SH-SY5Y (cell line): ENCODE data around the gene PDE4D.

Experiments
- GATA2 ChIP-seq: IDR thresholded peaks from 2 replicates; pipeline ENCODE4 v1.6.1; 2011; ENCODE audit warnings: mild to moderate bottlenecking, low read depth, low read length
- GATA3 ChIP-seq: IDR thresholded peaks from 2 replicates; pipeline ENCODE4 v1.6.1; 2011; ENCODE audit warnings: low read depth, mild to moderate bottlenecking, low read length, moderate library complexity

PDE4D gene

DNA sequence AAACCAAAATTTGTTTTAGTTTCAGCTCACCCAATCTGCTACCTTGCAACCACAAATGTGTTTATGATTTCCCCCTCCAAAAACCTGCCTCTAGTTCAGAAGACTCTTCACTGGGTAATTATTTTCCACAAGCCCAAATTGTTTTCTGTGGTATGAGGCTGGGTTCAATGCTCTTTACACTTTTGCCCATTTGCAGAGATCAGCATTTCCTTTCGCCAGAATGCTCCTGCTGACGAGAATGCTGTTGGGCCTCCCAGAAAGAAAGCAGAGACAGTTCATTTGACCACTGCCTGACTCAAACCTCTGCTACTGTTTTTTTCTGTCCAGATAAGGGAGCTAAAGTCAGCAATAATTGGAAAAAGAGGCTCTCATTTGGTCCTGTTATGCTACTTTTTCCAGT, 427.3 kb downstream of the PDE4D start:
- TF ChIP-seq GATA2 (no peak), GATA3 (no peak)

DNA sequence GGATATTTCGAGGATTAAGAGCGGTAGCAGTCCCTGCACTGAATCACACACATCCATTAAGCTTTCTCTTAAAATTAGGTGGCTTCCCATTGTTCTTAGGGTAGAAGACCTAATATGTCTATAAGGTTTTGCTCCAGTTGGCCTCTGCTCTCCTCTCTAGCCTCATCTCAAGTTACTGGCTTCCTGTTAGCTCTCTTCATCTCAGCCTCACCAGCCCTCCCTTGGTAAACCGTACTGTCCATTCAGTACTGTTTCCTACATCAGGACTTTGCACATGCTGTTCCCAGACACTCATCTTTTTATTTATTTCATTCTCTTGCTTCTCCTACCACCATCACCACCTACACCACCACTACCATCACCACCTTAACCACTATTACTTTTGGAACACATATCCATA, 428.6 kb downstream of the PDE4D start:
- TF ChIP-seq GATA2 (no peak), GATA3 (no peak)

DNA sequence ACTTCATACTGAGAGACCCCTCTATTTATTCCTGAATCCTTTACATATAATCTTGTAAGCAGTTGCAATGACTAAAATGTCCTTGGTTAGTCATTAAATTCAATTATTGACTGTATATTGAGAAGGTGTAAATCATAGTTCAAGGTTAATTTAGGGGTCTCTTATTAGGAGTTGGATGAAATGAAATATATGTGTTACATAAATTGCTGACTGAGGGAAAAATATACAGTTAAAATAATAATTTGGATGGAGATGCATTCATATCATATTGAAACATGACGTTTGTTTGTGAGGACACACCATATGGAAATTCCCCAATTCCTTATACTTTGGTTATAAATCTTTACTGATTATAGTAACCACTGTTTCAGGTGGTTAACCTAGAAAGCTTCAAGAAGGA, 430.6 kb downstream of the PDE4D start:
- no peak for TF ChIP-seq GATA2
- TF ChIP-seq GATA3, result no peak

DNA sequence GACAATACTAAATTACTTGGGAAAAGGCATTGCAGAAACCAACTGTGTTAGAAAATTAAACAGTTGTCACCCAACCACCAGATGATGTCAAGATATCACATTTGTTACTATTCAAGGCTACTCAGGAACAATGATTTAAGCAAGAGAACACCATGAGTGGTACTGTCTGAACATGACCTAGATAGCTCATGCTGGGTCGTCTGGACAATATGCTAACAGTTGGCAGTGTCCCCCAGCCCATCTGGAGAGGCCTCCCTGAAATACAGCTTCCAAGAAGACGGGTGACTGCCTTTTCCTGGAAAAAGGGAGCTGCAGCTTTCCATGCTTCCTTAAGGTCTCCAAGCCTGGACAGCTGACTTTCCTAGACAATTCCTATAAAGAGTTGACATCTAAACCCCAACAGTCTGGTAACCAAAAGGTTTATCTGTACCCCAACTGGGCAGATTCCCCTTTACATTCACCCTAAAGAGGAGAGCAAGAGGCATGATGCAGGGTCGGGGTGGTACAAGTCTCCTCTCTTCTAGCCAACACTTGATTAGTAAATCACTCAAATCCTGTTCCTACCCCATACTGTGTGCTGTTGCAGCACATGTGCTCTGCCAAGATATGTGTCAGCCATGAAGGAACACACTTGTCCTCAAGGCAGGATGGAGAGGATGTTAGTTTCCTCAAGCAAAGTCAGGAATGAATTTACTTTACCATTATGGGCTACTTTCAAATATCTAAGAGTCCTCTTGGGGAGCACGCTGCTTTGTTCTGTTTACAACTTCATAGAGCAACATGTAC, 433.0 kb downstream of the PDE4D start:
- no peak for TF ChIP-seq GATA2
- no peak for TF ChIP-seq GATA3

DNA sequence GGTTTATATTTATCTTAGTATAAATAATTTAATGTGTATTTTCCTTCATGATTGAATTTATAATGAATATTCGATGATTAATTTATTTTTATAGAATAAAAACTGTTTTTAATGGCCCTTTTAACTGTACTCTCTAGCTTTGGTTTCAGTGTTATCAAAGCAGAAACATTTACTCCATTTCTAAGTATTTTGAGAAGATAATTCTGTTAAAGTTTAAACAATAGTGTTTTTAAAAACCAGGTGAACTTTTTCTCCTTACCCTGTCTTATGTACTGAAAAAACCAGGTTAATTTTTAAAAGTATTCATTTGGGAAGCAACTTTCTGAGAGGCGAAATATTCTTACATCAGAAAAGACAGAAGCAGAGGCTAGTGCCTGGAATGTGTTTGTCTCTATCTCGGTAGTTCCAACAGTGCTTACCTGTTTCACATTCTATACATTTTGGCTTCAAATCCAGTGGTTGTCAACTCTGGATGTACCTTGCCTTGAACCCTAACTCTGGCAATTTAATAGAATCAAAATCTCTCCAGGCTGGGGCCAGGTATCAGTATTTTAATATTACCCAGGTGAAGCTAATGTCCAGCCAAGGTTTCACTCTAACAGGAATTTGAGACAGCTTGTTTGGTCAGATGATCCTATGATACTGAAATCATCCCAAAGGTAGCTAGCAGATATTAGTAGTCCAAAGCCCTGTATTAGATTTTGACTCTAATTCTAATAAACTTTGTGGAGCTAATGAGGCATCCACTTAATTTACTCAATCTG, 434.4 kb downstream of the PDE4D start:
- TF ChIP-seq GATA2, result no peak
- no peak for TF ChIP-seq GATA3

DNA sequence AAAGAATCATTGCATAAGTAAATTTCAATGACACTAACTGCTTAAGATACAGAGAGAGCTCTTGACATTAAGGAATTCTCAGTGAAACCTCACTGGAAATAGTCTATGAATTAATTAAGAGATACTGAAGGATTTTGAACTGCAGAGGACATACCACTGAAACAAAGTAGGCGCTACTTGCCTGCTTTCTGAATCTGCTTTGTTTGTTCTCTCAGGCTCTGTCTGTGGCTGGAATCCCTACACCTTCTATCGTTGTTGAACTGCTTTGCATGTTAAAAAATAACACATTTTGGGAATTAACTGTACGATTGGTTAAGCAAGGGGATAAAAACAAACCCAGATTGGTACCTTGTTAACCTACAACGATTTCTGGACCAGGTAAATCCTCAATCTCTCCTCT, 435.2 kb downstream of the PDE4D start:
- TF ChIP-seq GATA2 (no peak), GATA3 (no peak)

DNA sequence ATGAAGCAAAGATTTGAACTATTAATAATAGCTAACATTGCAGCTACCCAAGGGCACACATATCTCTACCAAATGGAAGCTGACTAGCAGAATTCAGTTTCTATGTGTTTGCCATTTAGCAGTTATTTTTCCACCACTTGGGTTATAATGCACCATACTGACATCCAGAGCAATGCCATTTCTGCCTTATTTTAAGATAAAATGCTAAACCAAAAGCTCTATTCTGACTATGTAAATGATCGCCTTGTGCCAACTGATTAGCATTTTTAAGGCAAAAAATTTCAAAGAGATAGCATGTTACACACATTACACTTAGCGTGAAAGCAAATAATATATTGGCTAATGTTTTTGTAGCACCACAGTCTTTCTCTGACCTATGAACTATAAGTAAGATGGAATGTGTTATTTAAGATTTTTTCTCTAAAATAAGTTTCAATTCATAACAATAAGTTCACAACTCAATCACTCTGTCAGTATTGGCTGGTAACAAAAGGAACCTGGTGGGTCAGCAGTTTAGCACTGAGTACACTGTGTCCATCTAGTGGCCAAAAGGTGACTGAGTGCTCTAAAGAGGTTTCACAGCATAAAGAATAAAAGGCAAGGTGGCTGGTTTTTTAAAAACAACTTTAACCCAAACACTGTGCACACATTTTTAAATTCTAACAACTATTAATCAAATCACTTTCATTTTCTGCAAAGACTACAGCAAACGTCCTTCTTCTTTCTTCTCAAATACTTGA, 443.5 kb downstream of the PDE4D start:
- TF ChIP-seq GATA2 (no peak), GATA3 (no peak)

DNA sequence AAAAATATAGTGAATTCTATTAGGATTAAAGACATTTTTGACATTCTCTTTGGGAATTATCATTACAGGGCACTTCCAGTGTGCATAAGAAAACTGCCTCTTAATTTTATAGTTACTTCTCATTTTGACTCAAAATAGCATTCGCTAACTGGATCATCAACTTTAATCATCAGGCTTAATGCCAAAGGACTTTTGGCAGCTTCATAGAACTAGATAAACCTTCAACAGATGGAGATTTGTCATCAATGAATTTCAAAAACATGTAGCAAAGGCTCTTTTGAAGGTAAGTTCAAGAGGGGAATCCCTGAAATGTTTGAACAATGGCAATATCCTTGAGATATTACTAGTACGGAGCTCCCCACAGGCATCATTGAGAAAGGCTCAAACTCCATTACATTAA, 447.2 kb downstream of the PDE4D start:
- TF ChIP-seq GATA2 (no peak), GATA3 (no peak)

DNA sequence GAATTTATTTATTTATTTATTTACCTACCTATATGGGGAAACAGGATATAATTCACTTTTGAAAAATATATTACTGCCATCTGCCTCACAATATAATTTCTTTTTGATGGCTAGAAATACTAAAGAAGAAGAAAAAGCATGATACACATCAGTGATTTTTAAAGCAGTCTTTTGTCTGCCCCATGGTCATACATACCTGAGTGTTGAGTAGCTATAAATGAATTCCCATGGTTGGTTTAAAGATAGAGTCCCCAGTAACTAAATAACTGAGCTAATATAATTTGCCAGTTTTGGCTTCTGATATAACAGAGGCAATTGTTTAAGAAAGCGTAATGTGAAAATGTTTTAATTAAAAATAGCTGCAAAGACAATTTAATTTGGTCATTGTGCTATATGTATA, 447.8 kb downstream of the PDE4D start:
- TF ChIP-seq GATA2 (no peak), GATA3 (no peak)

DNA sequence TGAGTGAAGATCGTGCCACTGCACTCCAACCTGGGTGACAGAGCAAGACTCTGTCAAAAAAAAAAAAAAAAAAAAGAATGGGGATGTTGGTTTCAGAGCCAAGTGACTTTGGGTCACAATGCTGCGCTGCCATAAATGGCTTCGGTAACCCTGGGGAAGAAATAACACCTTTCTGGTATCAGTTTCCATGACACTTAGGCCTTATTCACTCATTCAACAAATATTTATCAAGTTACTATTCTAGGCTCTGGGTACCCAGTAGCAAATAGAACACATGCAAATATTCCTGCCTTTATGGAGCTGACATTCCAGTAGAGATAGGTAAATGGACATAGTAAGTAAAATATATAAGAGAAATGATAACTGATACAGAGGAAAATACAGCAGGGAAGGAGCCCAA, 454.2 kb downstream of the PDE4D start:
- TF ChIP-seq GATA2 (no peak), GATA3 (no peak)

DNA sequence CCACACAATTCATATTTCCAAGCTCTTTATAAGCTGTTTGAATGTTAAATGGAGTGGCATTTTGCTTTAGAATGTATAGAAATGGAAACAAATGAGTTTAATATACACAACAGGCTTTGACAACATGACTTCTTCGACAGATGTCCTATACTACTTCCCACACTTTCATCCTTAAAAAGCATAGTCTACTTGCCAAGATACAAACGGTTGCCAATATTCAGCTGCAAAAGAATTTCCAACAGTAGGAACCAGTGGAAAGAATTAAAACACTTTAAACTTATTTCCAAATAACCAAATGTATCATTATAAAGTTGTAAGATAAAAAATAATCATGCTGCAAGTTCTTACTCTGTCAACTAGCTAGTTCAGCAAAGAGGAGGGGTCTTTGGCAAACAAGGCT, 456.4 kb downstream of the PDE4D start:
- TF ChIP-seq GATA2 (no peak), GATA3 (no peak)

DNA sequence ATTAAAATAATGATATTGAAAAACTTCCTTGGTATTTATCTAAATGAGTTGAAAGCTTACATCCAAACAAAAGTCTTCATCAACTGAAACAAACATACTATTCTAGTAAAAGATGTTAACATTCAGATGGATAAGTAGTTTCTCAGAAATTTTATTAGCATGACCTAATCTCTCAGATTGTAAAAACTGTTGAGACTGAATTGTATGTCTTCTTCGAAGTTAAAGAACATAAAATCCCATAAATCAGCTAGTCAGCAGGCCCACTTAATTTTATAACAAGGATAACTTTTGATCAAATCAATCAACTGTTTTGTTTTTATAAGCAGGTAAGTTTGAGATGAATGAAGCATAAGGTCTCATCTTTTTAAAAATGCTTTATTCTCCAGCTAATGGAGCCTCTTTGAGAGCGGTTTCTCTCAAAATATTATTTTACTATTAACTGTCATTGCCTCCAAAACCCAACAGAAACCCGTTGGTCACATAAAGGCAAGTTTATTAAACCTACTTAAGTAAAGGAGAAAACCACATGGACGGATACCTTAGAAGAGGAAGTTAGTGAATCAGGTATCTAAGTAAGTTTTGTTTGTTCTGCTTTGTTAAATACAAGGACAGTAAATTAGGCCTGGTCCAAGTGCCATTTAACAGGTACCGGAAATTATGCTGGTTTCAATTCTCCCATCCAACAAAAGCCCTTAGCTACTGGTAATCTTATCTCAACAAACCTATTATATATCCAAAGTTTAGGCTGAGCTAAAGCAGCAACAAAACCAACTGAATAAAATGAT, 457.0 kb downstream of the PDE4D start:
- TF ChIP-seq GATA3 (no peak), GATA2 (no peak)

DNA sequence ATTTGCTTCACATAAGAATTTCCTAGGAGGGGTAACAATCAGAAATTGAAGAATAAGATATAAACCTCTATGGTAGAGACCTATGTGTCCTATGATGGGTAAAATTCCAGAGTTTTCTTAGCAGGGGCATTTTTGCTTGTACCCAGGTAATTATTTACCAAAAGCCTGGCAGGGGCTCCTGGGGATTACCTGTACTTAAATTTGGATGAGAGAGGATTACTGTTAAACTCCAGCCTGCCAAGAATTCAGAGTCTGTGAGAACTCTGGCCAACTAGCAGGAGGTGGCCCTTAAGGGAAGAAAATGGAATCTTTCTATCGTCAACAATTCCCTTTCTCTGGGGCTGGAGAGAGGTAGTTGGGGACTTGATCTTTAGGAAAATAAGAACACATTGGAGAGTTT, 460.4 kb downstream of the PDE4D start:
- no peak for TF ChIP-seq GATA2
- no peak for TF ChIP-seq GATA3
